EL (cell line): ENCODE measurements around the gene TNIP3.

ENCODE experiments used
- DNase-seq: peaks from one replicate; pipeline ENCODE4 v3.0.0-alpha.2; 2016

The TNIP3 gene

DNA sequence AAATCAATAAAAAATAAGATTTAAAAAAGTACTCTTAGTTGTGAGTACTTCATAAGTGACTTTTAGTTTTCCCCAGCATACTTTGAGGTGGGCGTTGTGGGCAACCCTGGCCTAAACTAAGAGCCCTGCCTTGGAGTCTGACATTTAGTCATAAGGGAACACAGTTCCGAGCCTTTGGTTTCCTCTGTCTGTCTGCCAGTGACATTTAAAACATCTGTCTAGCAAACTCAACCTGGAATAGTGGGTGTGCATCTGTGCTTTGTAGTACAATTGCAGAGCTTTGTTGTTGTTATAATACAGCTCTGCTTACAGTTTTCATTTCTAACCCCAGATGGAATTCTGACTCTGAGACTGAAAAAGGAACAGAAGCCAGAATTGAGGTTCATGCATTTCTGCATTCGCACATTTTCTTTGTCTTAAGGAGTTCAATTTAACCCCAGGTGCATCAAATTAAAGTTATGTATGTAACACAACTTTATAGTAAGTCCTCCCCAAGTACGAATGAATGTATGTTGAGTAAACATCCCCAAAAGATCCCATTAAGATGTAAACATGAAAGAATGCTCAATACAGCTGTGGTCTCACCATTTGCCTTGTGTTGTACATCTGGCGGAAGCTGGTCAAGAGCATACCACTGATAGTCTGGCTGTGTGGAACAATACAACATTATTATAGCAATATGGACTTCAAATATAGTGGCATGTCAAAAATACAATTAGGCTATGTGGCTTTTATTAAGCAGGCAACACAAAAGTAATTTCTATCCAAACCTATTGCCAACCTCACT is 25.9 kb downstream of the TNIP3 start:
- no peak for DNase-seq

DNA sequence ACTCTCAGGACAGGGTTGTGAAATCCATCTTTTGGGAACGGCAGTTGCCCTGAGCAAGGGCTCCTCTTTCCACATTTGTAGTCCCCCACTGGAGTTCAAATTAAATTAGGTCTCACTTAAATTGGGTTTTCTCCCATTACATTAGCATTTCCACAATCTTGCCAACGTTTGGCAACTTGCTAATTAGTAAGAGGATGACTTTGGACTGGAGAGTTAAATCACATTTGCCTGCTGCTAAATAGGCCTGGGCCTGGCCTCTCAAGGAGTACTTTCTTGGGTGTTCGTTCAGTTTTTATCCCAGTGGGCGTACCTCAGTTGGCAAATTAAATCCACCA is 33.8 kb downstream of the TNIP3 start:
- no peak for DNase-seq

GRCh38 chr4:121129606-121130325 is 34.4 kb downstream of the TNIP3 start:
- no peak for DNase-seq

DNA sequence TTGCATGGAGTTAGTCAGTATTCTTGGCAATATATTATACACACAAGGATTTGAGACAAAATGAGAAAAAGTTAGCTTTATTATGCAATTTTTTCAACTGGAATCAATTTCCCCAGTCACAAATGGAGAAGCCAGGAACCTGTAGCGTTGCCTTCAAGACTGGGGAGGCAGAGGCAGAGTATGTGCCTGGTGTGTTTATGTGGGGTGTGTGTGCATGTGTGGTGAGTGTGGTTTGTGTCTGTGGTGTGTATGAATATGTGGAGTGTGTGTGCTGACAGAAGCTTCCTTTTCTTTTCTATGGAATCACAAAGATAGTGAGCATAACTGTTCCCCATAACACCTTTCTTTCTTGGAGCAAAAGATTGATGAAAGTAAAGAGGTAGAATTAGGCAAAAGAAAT is 37.0 kb downstream of the TNIP3 start:
- DNase-seq: no peak

DNA sequence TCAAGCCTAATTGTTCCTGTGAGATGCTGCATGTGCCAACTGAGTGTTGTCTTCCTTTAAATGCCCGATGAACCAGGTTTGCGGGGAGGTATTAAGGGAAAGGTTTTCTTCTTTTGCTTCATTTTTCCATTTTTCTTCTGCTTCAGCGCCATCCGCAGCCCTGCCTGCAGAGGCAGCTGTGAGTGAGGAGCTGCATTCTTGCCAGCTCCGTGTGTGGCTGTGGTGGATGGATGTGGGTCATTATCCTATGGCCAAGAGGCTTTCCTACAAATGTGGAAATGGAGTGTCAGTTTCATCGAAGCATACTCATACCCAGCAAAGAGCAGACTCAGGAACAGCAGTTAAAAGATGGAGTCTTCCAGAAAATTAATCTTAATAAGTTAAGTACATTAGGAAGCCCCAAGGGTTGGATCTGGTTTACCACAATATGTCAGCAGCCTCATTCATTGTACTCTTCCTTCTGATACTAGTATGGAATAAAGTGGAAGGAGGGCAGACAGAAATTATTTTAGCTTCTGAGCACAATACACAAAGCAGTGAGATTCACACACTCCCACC is 37.6 kb downstream of the TNIP3 start:
- DNase-seq: no peak

DNA sequence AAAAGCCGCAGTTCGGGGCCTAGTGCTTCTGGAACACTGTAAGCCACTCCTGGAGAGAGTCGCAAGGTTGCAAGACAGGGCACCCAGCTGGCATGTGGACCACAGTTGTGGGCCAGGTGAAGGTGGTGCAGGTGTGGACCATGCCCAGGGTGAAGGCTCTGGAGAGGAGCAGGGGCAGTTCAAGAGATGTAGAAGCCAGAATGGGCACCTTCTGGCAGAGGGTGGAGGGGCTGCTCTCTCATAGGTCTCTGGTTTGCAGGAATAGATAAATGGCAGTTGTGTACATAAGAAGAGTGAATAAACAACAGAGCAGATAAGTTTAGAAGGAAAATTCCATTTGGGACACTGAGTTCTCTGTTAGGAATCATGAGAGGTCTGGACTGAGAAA is 38.6 kb downstream of the TNIP3 start:
- no peak for DNase-seq

GRCh38 chr4:121122661-121123060 is 41.5 kb downstream of the TNIP3 start:
- no peak for DNase-seq

DNA sequence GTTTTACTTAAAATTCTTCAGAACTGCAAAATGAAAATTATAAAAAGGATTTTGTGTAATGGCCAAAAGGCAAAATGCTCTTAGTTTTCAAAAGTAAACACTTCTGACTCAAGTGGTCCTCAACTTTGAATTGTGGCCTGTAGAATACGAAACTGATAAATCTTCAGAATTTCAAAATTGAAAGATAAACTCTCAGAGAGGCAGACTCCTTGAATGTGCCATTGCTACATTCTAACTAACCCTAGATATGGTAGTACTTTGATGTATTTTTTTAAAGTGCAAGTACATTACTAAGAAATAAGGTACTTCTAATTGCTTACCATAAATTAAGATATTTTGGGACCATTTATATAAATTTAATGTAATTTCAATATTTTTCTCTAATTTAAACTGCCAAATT is 44.4 kb downstream of the TNIP3 start:
- DNase-seq: no peak

- DNase-seq: no peak
Observed at GRCh38 chr4:121118344-121118743, 45.8 kb downstream of the TNIP3 start.

- DNase-seq: no peak
Observed at GRCh38 chr4:121114756-121115155, 49.4 kb downstream of the TNIP3 start.

DNA sequence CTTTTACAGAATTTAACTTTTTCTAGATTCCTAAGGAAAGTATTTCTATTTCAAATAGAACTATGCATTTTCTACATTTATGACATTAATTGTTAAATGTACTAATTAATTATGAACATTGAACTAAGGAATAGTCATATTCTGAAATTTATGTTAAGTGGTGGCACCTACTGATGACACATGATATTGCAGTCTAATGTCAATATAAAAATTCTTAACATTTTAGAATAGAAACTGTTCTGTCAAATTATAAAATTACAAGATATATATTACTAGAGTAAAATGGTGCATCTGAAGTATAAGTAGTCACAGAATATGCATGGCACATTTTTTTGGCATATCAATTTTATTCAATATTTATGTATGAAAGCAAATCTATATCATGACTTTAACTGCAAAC is 51.6 kb downstream of the TNIP3 start:
- no peak for DNase-seq

GRCh38 chr4:121108557-121108956 is 55.6 kb downstream of the TNIP3 start:
- no peak for DNase-seq

GRCh38 chr4:121107507-121107906 is 56.6 kb downstream of the TNIP3 start:
- no peak for DNase-seq

DNA sequence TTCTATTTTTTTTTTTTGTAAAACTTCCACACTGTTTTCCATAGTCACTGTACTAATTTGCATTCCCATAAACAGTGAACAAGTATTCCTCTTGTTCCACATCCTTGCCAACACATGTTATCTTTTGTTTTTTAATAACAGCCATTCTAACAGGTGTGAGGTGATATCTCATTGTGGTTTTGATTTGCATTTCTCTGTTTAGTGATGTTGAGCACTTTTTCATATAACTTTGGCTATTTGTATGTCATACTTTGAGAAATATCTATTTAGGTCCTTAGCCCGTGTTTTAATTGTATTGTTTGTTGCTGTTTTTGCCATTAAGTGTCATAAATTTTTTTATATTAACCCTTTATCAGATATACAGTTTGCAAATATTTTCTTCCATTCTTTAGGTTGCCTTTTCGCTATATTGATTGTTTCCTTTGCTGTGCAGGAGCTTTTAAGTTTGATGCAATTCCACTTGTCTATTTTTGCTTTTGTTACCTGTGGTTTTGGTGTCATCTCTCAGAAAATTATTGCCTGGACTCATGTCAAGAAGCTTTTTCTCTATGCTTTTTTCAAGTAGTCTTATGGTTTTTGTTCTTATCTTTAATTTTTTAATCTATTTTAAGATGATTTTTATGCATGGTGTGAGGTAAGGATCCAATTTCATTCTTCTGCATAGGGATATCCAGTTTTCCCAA is 63.9 kb downstream of the TNIP3 start:
- no peak for DNase-seq

- DNase-seq: no peak
Observed at GRCh38 chr4:121098266-121098665, 65.9 kb downstream of the TNIP3 start.

GRCh38 chr4:121096629-121097028 is 67.5 kb downstream of the TNIP3 start:
- peak; percentile 19 for DNase-seq

- no peak for DNase-seq
Observed at GRCh38 chr4:121096191-121096590, 67.9 kb downstream of the TNIP3 start.

DNA sequence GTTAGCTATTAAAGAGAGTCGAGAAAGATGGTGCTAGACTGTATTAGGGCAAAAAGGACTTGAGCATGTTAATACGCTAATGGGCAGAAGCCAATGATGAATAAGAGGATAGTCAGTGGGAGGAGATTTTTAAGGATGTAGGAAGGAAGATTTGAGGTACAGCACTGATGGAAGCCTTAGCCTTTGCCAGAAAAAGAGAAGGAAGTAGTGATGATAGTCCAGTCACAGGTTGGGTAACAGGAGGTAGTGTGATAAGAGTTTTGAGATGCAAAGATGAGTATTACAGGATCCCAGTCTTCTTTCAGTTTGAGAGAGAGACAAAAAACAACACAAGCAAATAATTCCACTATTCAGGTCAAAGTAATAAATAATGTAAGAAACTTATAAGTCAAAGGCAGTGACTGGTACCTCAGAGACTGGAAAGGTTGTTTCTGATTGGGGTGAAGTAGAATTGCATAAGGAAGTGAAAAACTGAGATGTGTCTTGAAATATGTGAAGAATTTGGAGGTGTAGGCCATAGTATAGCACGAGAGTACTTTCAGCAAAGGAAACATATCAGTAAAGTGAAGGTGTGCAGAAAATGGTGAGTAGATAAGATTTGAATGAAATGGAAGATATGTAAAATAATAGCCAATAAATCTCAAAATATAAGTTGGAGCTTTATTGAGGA is 69.7 kb downstream of the TNIP3 start:
- DNase-seq: no peak

- no peak for DNase-seq
Observed at GRCh38 chr4:121093261-121093660, 70.9 kb downstream of the TNIP3 start.

DNA sequence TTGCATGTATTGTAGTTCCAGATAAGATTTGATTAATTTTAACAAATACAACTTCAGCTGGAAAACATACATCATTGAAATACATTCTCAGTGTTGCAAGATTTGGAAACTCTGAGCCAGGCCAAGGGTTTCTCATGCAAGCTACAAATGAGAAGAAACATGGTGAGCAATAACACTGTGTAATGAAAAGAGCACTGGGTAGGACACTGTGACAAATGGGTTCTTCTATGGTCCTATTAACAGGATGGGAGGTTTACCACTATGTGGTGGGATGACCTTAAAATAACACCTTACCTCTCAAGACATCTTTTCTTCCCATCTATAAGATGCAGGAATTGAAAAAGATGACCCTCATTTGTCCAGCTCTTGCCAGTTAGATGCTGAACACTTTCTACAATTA is 72.2 kb downstream of the TNIP3 start:
- no peak for DNase-seq

- no peak for DNase-seq
Observed at GRCh38 chr4:121088867-121089266, 75.3 kb downstream of the TNIP3 start.
